ENCODE results near the gene CDHR4.

GRCh38 chr3:49791571-49791970, 8.1 kb downstream of the CDHR4 start:
- TF ChIP-seq TCF7 (CRISPR knock-in tag; IDR thresholded peaks at IDR 0.05; ENCODE audit: low read depth) (no peak), ELF4 (CRISPR knock-in tag; IDR thresholded peaks at IDR 0.05; ENCODE audit: low read depth) (no peak), ATF3 (CRISPR knock-in tag; conservative IDR thresholded peaks at IDR 0.05) (no peak), JUN (CRISPR knock-in tag; IDR thresholded peaks at IDR 0.05) (no peak), NR3C1 (CRISPR knock-in tag; conservative IDR thresholded peaks at IDR 0.05; ENCODE audit: low read depth) (no peak), ATF1 (CRISPR knock-in tag; IDR thresholded peaks at IDR 0.05) (no peak), CBFB (CRISPR knock-in tag; IDR thresholded peaks at IDR 0.05; ENCODE audit: low read depth) (no peak), ZNF232 (CRISPR knock-in tag; IDR thresholded peaks at IDR 0.05) (no peak), E2F1 (CRISPR knock-in tag; IDR thresholded peaks at IDR 0.05) (no peak), ESRRA (CRISPR knock-in tag; IDR thresholded peaks at IDR 0.05; ENCODE audit: borderline replicate concordance) (no peak)
- TF ChIP-seq, protein P1, sequence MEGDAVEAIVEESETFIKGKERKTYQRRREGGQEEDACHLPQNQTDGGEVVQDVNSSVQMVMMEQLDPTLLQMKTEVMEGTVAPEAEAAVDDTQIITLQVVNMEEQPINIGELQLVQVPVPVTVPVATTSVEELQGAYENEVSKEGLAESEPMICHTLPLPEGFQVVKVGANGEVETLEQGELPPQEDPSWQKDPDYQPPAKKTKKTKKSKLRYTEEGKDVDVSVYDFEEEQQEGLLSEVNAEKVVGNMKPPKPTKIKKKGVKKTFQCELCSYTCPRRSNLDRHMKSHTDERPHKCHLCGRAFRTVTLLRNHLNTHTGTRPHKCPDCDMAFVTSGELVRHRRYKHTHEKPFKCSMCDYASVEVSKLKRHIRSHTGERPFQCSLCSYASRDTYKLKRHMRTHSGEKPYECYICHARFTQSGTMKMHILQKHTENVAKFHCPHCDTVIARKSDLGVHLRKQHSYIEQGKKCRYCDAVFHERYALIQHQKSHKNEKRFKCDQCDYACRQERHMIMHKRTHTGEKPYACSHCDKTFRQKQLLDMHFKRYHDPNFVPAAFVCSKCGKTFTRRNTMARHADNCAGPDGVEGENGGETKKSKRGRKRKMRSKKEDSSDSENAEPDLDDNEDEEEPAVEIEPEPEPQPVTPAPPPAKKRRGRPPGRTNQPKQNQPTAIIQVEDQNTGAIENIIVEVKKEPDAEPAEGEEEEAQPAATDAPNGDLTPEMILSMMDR (IDR thresholded peaks at IDR 0.05) = no peak
- TF ChIP-seq, protein P2, sequence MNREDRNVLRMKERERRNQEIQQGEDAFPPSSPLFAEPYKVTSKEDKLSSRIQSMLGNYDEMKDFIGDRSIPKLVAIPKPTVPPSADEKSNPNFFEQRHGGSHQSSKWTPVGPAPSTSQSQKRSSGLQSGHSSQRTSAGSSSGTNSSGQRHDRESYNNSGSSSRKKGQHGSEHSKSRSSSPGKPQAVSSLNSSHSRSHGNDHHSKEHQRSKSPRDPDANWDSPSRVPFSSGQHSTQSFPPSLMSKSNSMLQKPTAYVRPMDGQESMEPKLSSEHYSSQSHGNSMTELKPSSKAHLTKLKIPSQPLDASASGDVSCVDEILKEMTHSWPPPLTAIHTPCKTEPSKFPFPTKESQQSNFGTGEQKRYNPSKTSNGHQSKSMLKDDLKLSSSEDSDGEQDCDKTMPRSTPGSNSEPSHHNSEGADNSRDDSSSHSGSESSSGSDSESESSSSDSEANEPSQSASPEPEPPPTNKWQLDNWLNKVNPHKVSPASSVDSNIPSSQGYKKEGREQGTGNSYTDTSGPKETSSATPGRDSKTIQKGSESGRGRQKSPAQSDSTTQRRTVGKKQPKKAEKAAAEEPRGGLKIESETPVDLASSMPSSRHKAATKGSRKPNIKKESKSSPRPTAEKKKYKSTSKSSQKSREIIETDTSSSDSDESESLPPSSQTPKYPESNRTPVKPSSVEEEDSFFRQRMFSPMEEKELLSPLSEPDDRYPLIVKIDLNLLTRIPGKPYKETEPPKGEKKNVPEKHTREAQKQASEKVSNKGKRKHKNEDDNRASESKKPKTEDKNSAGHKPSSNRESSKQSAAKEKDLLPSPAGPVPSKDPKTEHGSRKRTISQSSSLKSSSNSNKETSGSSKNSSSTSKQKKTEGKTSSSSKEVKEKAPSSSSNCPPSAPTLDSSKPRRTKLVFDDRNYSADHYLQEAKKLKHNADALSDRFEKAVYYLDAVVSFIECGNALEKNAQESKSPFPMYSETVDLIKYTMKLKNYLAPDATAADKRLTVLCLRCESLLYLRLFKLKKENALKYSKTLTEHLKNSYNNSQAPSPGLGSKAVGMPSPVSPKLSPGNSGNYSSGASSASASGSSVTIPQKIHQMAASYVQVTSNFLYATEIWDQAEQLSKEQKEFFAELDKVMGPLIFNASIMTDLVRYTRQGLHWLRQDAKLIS (CRISPR knock-in tag; IDR thresholded peaks at IDR 0.05; ENCODE audit: borderline replicate concordance) = no peak
- TF ChIP-seq, protein P3, sequence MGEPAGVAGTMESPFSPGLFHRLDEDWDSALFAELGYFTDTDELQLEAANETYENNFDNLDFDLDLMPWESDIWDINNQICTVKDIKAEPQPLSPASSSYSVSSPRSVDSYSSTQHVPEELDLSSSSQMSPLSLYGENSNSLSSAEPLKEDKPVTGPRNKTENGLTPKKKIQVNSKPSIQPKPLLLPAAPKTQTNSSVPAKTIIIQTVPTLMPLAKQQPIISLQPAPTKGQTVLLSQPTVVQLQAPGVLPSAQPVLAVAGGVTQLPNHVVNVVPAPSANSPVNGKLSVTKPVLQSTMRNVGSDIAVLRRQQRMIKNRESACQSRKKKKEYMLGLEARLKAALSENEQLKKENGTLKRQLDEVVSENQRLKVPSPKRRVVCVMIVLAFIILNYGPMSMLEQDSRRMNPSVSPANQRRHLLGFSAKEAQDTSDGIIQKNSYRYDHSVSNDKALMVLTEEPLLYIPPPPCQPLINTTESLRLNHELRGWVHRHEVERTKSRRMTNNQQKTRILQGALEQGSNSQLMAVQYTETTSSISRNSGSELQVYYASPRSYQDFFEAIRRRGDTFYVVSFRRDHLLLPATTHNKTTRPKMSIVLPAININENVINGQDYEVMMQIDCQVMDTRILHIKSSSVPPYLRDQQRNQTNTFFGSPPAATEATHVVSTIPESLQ (CRISPR knock-in tag; IDR thresholded peaks at IDR 0.05) = no peak
